SK-N-SH treated with all-trans-retinoic acid at 6 μM for 48 hours (cell line): ENCODE data around the gene SHC1.

Experiments
- ATAC-seq: fragments of 200-7000 bp; cut with Tn5 transposase; 3 replicates; pipeline ENCODE4 v1.9.1; 2020; ENCODE audit warnings: mild to moderate bottlenecking, moderate library complexity
- ARNTL ChIP-seq: fragments of 450-650 bp; formaldehyde crosslinking; IDR thresholded peaks from 2 replicates; pipeline ENCODE4 v1.5.0; 2020; ENCODE audit warnings: low read depth, mild to moderate bottlenecking, moderate library complexity, borderline replicate concordance
- BACH2 ChIP-seq: fragments of 250-450 bp; sonication (Bioruptor Pico); IDR thresholded peaks from 2 replicates; pipeline ENCODE4 v1.9.0; 2021; ENCODE audit warnings: mild to moderate bottlenecking, borderline replicate concordance
- CSDC2 ChIP-seq: fragments of 250-450 bp; sonication (Bioruptor Pico); IDR thresholded peaks from 2 replicates; pipeline ENCODE4 v1.5.0; 2020; ENCODE audit warnings: mild to moderate bottlenecking, moderate library complexity
- ESRRG ChIP-seq: fragments of 250-450 bp; sonication (Bioruptor Pico); IDR thresholded peaks from 2 replicates; pipeline ENCODE4 v1.6.1; 2021; ENCODE audit warnings: mild to moderate bottlenecking
- GLIS3 ChIP-seq: fragments of 250-450 bp; sonication (Bioruptor Pico); IDR thresholded peaks from 2 replicates; pipeline ENCODE4 v1.5.0; 2020; ENCODE audit warnings: mild to moderate bottlenecking, moderate library complexity
- ISL1 ChIP-seq: fragments of 250-450 bp; sonication (Bioruptor Pico); IDR thresholded peaks from 2 replicates; pipeline ENCODE4 v2.1.2; 2022; ENCODE audit warnings: mild to moderate bottlenecking, moderate library complexity
- OSR1 ChIP-seq: fragments of 250-450 bp; sonication (Bioruptor Pico); IDR thresholded peaks from 2 replicates; pipeline ENCODE4 v1.8.0; 2022; ENCODE audit warnings: moderate library complexity, mild to moderate bottlenecking, inconsistent platforms
- PPARA ChIP-seq: fragments of 250-450 bp; sonication (Bioruptor Pico); IDR thresholded peaks from 2 replicates; pipeline ENCODE4 v1.5.0; 2020; ENCODE audit warnings: mild to moderate bottlenecking, borderline replicate concordance
- RARB ChIP-seq: fragments of 250-450 bp; sonication (Bioruptor Pico); IDR thresholded peaks from 2 replicates; pipeline ENCODE4 v1.8.0; 2021; ENCODE audit warnings: mild to moderate bottlenecking, moderate library complexity
- SNAI2 ChIP-seq: fragments of 250-450 bp; sonication (Bioruptor Pico); IDR thresholded peaks from 2 replicates; pipeline ENCODE4 v1.5.0; 2020; ENCODE audit warnings: mild to moderate bottlenecking, moderate library complexity
- TCF4 ChIP-seq: fragments of 250-450 bp; sonication (Bioruptor Pico); IDR thresholded peaks from 2 replicates; pipeline ENCODE4 v1.8.0; 2021; ENCODE audit warnings: mild to moderate bottlenecking, moderate library complexity, borderline replicate concordance
- TOX ChIP-seq: fragments of 250-450 bp; sonication (Bioruptor Pico); IDR thresholded peaks from 2 replicates; pipeline ENCODE4 v1.8.0; 2021; ENCODE audit warnings: mild to moderate bottlenecking, moderate library complexity, borderline replicate concordance
- ZFP3 ChIP-seq: fragments of 250-450 bp; sonication (Bioruptor Pico); IDR thresholded peaks from 2 replicates; pipeline ENCODE4 v1.5.0; 2020; ENCODE audit warnings: mild to moderate bottlenecking, moderate library complexity
- ZFP30 ChIP-seq: fragments of 450-650 bp; formaldehyde crosslinking; IDR thresholded peaks from 2 replicates; pipeline ENCODE4 v1.5.0; 2022; ENCODE audit warnings: mild to moderate bottlenecking, moderate library complexity
- ZNF565 ChIP-seq: fragments of 450-650 bp; formaldehyde crosslinking; conservative IDR thresholded peaks from 2 replicates; pipeline ENCODE4 v1.5.0; 2020; ENCODE audit warnings: low read depth, mild to moderate bottlenecking, moderate library complexity
- ZNF70 ChIP-seq: fragments of 450-650 bp; formaldehyde crosslinking; IDR thresholded peaks from 2 replicates; pipeline ENCODE4 v1.5.0; 2020; ENCODE audit warnings: mild to moderate bottlenecking, moderate library complexity
- ZNF8 ChIP-seq: fragments of 450-650 bp; formaldehyde crosslinking; IDR thresholded peaks from 2 replicates; pipeline ENCODE4 v1.5.0; 2020; ENCODE audit warnings: mild to moderate bottlenecking, moderate library complexity
- TF ChIP-seq, protein P1 (sequence below): fragments of 250-450 bp; sonication (Bioruptor Pico); IDR thresholded peaks from 2 replicates; pipeline ENCODE4 v1.8.0; 2021; ENCODE audit warnings: low read depth, mild to moderate bottlenecking, moderate library complexity, borderline replicate concordance
- TF ChIP-seq, protein P2 (sequence below): fragments of 250-450 bp; sonication (Bioruptor Pico); IDR thresholded peaks from 2 replicates; pipeline ENCODE4 v1.5.0; 2020; ENCODE audit warnings: mild to moderate bottlenecking, moderate library complexity
- TF ChIP-seq, protein P3 (sequence below): fragments of 250-450 bp; sonication (Bioruptor Pico); IDR thresholded peaks from 2 replicates; pipeline ENCODE4 v1.8.0; 2020; ENCODE audit warnings: mild to moderate bottlenecking, moderate library complexity, borderline replicate concordance
- TF ChIP-seq, protein P4 (sequence below): fragments of 250-450 bp; sonication (Bioruptor Pico); IDR thresholded peaks from 2 replicates; pipeline ENCODE4 v1.5.1; 2020; ENCODE audit warnings: low read depth, mild to moderate bottlenecking, moderate library complexity
- TF ChIP-seq, protein P5 (sequence below): fragments of 250-450 bp; sonication (Bioruptor Pico); IDR thresholded peaks from 2 replicates; pipeline ENCODE4 v1.5.1; 2021; ENCODE audit warnings: mild to moderate bottlenecking, moderate library complexity

SHC1 gene

DNA sequence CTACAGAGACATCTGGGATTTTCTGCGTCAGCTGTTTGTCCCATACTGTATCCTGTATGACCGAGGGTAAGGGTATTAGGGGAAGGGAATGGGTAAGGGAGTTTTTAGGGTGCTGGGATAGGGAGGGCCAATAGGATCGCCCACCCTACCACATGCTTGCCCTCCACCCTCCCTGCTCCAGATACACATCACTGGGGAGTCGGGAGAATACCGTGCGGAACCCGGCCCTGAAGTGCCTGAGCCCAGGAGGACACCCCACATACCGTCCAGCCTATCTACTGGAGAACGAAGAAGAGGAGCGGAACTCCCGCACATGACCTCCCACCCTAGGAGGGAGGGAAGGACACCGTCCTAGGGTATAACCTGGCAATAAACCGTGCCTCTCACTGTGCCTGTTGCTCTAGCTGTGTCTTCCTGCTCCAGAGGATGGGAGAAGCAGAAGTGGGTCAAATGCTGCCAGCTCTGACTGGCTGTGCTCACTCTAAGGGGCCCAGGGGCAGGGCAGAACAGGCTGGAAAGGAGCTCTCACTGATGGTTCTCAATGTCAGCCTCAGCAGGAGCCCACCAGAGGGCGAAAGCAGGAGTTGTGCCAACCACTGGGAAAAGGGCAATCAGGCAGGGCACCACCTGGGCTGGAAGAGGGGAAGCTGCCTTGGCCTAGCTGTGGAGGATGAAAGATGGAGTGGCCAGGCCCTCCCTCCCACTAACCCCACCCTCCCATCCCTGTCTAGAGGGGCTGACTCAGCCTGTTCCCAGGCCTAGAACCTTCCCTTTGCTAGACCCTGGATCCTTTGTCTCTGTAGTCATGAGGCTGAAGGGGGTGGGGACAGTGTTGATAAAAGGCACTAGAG, 22.4 kb upstream of the SHC1 start:
- TF ChIP-seq RARB (no peak), ESRRG (CRISPR knock-in tag) (no peak), GLIS3 (no peak), TOX (CRISPR knock-in tag) (no peak), OSR1 (CRISPR knock-in tag) (no peak), ISL1 (CRISPR knock-in tag) (no peak), ZNF70 (CRISPR knock-in tag) (no peak), PPARA (no peak)
- TF ChIP-seq, protein P1, sequence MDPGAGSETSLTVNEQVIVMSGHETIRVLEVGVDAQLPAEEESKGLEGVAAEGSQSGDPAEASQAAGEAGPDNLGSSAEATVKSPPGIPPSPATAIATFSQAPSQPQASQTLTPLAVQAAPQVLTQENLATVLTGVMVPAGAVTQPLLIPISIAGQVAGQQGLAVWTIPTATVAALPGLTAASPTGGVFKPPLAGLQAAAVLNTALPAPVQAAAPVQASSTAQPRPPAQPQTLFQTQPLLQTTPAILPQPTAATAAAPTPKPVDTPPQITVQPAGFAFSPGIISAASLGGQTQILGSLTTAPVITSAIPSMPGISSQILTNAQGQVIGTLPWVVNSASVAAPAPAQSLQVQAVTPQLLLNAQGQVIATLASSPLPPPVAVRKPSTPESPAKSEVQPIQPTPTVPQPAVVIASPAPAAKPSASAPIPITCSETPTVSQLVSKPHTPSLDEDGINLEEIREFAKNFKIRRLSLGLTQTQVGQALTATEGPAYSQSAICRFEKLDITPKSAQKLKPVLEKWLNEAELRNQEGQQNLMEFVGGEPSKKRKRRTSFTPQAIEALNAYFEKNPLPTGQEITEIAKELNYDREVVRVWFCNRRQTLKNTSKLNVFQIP (CRISPR knock-in tag) = no peak
- peak; percentile 61 for ATAC-seq

DNA sequence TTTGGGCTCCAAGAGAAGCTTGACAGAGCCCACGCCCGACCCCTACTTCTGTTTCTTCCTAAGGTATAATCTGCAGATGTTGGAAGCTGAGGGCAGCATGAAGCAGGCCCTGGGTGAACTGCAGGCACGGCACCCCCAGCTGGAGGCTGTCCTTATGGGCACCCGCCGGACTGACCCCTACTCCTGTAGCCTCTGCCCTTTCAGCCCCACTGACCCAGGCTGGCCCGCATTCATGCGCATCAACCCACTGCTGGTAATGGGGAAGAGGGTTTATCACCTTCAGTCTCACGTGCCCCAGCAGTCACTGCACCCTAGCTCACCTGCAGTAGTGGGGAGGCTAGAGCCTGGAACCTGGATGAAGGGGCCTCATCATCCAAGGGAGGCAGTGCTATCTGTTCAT, 19.7 kb upstream of the SHC1 start:
- ATAC-seq = no peak
- no peak for TF ChIP-seq SNAI2 (CRISPR knock-in tag)
- no peak for TF ChIP-seq RARB
- TF ChIP-seq OSR1 (CRISPR knock-in tag) = no peak
- no peak for TF ChIP-seq ZNF70 (CRISPR knock-in tag)
- TF ChIP-seq ARNTL (CRISPR knock-in tag) = no peak
- no peak for TF ChIP-seq ZNF8 (CRISPR knock-in tag)
- TF ChIP-seq, protein P2, sequence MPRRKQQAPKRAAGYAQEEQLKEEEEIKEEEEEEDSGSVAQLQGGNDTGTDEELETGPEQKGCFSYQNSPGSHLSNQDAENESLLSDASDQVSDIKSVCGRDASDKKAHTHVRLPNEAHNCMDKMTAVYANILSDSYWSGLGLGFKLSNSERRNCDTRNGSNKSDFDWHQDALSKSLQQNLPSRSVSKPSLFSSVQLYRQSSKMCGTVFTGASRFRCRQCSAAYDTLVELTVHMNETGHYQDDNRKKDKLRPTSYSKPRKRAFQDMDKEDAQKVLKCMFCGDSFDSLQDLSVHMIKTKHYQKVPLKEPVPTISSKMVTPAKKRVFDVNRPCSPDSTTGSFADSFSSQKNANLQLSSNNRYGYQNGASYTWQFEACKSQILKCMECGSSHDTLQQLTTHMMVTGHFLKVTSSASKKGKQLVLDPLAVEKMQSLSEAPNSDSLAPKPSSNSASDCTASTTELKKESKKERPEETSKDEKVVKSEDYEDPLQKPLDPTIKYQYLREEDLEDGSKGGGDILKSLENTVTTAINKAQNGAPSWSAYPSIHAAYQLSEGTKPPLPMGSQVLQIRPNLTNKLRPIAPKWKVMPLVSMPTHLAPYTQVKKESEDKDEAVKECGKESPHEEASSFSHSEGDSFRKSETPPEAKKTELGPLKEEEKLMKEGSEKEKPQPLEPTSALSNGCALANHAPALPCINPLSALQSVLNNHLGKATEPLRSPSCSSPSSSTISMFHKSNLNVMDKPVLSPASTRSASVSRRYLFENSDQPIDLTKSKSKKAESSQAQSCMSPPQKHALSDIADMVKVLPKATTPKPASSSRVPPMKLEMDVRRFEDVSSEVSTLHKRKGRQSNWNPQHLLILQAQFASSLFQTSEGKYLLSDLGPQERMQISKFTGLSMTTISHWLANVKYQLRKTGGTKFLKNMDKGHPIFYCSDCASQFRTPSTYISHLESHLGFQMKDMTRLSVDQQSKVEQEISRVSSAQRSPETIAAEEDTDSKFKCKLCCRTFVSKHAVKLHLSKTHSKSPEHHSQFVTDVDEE (CRISPR knock-in tag) = no peak
- no peak for TF ChIP-seq ZFP30 (CRISPR knock-in tag)
- no peak for TF ChIP-seq TCF4
- no peak for TF ChIP-seq CSDC2 (CRISPR knock-in tag)

DNA sequence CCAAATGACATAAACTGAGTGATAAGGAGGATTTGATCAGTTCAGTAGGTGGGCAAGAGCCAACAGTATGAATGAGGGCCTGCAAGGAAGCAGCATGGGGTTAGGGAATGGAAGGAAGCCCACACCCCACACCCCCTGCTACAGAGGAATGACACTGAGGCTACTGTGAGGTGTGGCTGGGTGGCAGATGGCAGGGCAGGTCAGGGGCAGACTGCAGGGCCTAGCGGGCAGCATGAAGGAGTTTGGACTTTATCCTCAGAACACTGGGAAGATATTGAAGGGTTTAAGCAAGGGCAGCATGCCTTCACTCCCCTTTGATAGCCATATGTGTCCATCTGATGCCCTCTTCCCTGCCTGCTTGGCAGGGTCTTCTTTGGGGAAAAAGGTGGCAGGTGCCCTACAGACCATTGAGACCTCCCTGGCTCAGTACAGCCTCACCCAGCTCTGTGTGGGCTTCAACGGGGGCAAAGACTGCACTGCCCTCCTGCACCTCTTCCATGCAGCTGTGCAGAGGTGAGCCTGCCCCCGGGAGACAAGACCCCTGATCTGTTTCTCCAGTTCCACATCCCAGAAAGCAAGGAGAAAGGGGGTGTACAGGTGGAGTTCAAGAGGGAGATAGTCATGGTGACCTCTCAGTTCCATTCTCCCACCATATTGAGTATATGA, 18.8 kb upstream of the SHC1 start:
- ATAC-seq = no peak
- TF ChIP-seq, protein P1 (CRISPR knock-in tag) = no peak
- TF ChIP-seq, protein P3, sequence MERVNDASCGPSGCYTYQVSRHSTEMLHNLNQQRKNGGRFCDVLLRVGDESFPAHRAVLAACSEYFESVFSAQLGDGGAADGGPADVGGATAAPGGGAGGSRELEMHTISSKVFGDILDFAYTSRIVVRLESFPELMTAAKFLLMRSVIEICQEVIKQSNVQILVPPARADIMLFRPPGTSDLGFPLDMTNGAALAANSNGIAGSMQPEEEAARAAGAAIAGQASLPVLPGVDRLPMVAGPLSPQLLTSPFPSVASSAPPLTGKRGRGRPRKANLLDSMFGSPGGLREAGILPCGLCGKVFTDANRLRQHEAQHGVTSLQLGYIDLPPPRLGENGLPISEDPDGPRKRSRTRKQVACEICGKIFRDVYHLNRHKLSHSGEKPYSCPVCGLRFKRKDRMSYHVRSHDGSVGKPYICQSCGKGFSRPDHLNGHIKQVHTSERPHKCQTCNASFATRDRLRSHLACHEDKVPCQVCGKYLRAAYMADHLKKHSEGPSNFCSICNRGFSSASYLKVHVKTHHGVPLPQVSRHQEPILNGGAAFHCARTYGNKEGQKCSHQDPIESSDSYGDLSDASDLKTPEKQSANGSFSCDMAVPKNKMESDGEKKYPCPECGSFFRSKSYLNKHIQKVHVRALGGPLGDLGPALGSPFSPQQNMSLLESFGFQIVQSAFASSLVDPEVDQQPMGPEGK (CRISPR knock-in tag) = no peak
- TF ChIP-seq, protein P4, sequence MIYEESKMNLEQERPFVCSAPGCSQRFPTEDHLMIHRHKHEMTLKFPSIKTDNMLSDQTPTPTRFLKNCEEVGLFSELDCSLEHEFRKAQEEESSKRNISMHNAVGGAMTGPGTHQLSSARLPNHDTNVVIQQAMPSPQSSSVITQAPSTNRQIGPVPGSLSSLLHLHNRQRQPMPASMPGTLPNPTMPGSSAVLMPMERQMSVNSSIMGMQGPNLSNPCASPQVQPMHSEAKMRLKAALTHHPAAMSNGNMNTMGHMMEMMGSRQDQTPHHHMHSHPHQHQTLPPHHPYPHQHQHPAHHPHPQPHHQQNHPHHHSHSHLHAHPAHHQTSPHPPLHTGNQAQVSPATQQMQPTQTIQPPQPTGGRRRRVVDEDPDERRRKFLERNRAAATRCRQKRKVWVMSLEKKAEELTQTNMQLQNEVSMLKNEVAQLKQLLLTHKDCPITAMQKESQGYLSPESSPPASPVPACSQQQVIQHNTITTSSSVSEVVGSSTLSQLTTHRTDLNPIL (CRISPR knock-in tag) = no peak
- TF ChIP-seq GLIS3 (no peak), ZNF70 (CRISPR knock-in tag) (no peak), ZNF8 (CRISPR knock-in tag) (no peak), ZFP30 (CRISPR knock-in tag) (no peak), TCF4 (no peak), SNAI2 (CRISPR knock-in tag) (no peak), TOX (CRISPR knock-in tag) (no peak), BACH2 (CRISPR knock-in tag) (no peak), OSR1 (CRISPR knock-in tag) (no peak), ESRRG (CRISPR knock-in tag) (no peak), ZNF565 (no peak), ZFP3 (CRISPR knock-in tag) (no peak), ISL1 (CRISPR knock-in tag) (no peak)
- TF ChIP-seq, protein P5, sequence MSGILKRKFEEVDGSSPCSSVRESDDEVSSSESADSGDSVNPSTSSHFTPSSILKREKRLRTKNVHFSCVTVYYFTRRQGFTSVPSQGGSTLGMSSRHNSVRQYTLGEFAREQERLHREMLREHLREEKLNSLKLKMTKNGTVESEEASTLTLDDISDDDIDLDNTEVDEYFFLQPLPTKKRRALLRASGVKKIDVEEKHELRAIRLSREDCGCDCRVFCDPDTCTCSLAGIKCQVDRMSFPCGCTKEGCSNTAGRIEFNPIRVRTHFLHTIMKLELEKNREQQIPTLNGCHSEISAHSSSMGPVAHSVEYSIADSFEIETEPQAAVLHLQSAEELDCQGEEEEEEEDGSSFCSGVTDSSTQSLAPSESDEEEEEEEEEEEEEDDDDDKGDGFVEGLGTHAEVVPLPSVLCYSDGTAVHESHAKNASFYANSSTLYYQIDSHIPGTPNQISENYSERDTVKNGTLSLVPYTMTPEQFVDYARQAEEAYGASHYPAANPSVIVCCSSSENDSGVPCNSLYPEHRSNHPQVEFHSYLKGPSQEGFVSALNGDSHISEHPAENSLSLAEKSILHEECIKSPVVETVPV = no peak
- TF ChIP-seq, protein P2 (CRISPR knock-in tag) = no peak
